ENCODE data around the gene TBC1D5. TPM values are rescaled to one million over a fixed set of nuclear protein-coding genes. Genes with fewer than 3 reads are reported as not detected.

Gene TBC1D5
- total and polyA plus RNA-seq, 2 of the 4 experiments (the other 2 are of a cell fraction) = 16.4 to 57.0 TPM

DNA sequence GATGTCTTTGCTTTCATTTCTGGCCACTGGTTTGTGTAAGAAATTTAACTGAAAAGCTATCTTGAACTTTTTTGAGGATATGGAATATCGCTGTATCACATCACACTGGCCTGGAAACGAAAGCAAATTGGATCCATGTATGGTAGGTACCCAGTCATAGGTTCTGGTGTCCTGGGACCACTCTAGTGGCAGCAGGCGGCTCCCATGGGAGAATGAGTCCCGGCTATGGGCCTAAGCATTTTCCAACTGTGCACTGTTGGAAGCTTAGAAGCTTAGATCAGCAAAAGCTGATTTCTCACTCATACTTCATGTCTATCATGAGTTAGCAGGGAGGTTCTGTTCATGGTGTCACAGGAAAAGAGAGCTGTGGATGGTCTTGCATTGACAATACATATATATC, 534.5 kb downstream of the TBC1D5 start:
- H3K4me3 ChIP-seq (ENCODE audit: insufficient read depth, low read depth, low read length) = no peak overlapping the region
- BruUV-seq (replicated peaks) = no TSS peak
- intact Hi-C loops (cut with micrococcal nuclease) (no loop called here), in situ Hi-C loops (cut with MboI; ENCODE audit: low sequenced_read_pairs) (no loop called here), dilution Hi-C loops (cut with HindIII; ENCODE audit: low sequenced_read_pairs, unreplicated experiment) (no loop called here)
- no peak overlapping the region for H2BK120ac ChIP-seq (ENCODE audit: low read depth, low read length)
- H2AFZ ChIP-seq (replicated peaks; ENCODE audit: low read length, poor library complexity) = no peak overlapping the region
- H4K5ac ChIP-seq (ENCODE audit: low read depth, low read length) = no peak overlapping the region
- no peak overlapping the region for H2BK20ac ChIP-seq (ENCODE audit: low read depth, low read length)
- ATAC-seq (ENCODE audit: low read depth) (no peak), DNase-seq (no peak)
- no peak overlapping the region for H3K4me2 ChIP-seq (ENCODE audit: low read depth, low read length)
- H2BK5ac ChIP-seq (ENCODE audit: low read depth, low read length, poor library complexity, severe bottlenecking) = no peak overlapping the region
- H3K4me1 ChIP-seq (ENCODE audit: control insufficient read depth, insufficient read depth, low read length) = peaks cover 2% of the 10 kb centered on the region; the same call in 1 of the 2 replicates
- H2AK5ac ChIP-seq (ENCODE audit: low read depth, low read length) = no peak overlapping the region
- no peak overlapping the region for H3K27ac ChIP-seq (ENCODE audit: insufficient read depth, low read length)
- H3K18ac ChIP-seq (ENCODE audit: low read depth, low read length) = no peak overlapping the region
- TF ChIP-seq CHD1 (IDR thresholded peaks at IDR 0.05; ENCODE audit: low read depth, low read length) = no peak
- no peak for TF ChIP-seq BHLHE40 (IDR thresholded peaks at IDR 0.05; ENCODE audit: low read depth, low read length)
- TF ChIP-seq RAD21 (IDR thresholded peaks at IDR 0.05; ENCODE audit: low read length) = no peak
- TF ChIP-seq, protein P1, sequence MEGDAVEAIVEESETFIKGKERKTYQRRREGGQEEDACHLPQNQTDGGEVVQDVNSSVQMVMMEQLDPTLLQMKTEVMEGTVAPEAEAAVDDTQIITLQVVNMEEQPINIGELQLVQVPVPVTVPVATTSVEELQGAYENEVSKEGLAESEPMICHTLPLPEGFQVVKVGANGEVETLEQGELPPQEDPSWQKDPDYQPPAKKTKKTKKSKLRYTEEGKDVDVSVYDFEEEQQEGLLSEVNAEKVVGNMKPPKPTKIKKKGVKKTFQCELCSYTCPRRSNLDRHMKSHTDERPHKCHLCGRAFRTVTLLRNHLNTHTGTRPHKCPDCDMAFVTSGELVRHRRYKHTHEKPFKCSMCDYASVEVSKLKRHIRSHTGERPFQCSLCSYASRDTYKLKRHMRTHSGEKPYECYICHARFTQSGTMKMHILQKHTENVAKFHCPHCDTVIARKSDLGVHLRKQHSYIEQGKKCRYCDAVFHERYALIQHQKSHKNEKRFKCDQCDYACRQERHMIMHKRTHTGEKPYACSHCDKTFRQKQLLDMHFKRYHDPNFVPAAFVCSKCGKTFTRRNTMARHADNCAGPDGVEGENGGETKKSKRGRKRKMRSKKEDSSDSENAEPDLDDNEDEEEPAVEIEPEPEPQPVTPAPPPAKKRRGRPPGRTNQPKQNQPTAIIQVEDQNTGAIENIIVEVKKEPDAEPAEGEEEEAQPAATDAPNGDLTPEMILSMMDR (conservative IDR thresholded peaks at IDR 0.05; ENCODE audit: low read depth, low read length) = no peak
- no peak for TF ChIP-seq CEBPB (IDR thresholded peaks at IDR 0.05; ENCODE audit: low read depth, low read length)
- no peak overlapping the region for H3K4ac ChIP-seq (ENCODE audit: low read depth, low read length)
- no peaks in the 10 kb centered on the region for H3K79me1 ChIP-seq (ENCODE audit: low read depth in 1 of 2, low read length in 2 of 2)
- no peaks in the 10 kb centered on the region for H3K27me3 ChIP-seq (ENCODE audit: control insufficient read depth, insufficient read depth, low read length)
- no peaks in the 10 kb centered on the region; the same call in 1 of the 2 replicates for H3K36me3 ChIP-seq (ENCODE audit: control insufficient read depth, insufficient read depth, low read length)
- H3K9ac ChIP-seq (ENCODE audit: low read depth, low read length) = no peak overlapping the region
- CTCF ChIA-PET = no interaction called here
- no CpG with 5 or more reads among the region's 4 CpGs for WGBS, 2 experiments (ENCODE audit: extremely low coverage in 2 of 2, insufficient read length in 1 of 2)
- POLR2A ChIA-PET (ENCODE audit: unreplicated experiment) = no interaction called here
- H3K23ac ChIP-seq (ENCODE audit: low read depth, low read length) = no peak overlapping the region
- H3K14ac ChIP-seq (replicated peaks; ENCODE audit: low read depth, low read length) = no peak overlapping the region
- H2AK9ac ChIP-seq (replicated peaks; ENCODE audit: low read depth, low read length, poor library complexity) = no peak overlapping the region
- H4K91ac ChIP-seq (ENCODE audit: insufficient read depth, low read depth, low read length) = no peak overlapping the region
- H4K20me1 ChIP-seq (ENCODE audit: insufficient read depth, low read length) = no peaks in the 10 kb centered on the region
- H3K9me1 ChIP-seq (ENCODE audit: insufficient read depth, low read length) = no peaks in the 10 kb centered on the region
- no peak overlapping the region for H3K56ac ChIP-seq (ENCODE audit: extremely low read depth, insufficient read depth, low read length)
- no peak overlapping the region for H4K8ac ChIP-seq (ENCODE audit: low read depth in 2 of 2, low read length in 2 of 2)
- H3K9me3 ChIP-seq (ENCODE audit: control insufficient read depth, insufficient read depth, low read length) = no peaks in the 10 kb centered on the region
- H2BK15ac ChIP-seq (ENCODE audit: low read depth, low read length) = no peak overlapping the region

Data from IMR-90 (cell line).